UCSD-AML1 (cell line): Measurements from ENCODE around the gene SAP30L.

Experiments used
- DNase-seq: peaks from one replicate; lab custom pipeline; 2025; ENCODE audit not compliant: unreplicated experiment; lab: John Stamatoyannopoulos, UW

SAP30L gene

DNA sequence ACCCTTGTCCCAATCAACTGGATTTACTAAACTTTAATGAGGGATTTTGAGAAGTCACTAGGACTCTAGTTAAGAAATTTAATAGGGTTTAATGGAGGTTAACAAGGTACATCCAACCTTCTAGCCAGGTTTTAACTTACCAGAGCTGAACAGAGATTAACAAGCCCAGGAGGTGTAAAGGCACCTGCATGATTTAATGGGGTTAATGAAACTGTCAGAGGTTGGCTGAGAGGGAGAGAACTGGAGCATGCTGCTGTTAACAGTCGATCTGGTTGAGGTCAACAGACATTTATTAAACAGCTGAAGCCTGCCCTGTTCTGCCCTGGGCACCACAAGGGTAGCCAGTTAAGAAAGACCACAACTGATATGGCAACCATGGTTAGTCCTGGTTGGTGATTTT, 18.6 kb downstream of the SAP30L start:
- DNase-seq: no peak

DNA sequence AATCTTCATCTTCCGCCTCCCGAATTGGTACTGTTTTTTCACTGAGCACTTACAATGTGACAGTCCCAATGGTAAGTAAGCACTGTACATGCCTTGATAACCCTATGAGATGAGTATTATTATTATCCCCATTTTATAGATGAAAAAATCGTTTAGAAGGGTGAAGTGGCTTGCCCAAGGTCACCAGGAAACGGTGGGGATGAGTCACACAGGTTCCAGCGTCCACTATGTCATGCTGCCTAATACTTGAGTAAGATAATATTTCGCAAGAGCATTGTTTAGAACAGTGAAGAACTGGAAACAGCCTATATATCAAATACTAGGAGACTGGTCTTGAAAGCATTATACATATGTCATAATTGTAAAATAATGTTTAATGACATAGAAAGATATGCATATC, 19.4 kb downstream of the SAP30L start:
- no peak for DNase-seq

DNA sequence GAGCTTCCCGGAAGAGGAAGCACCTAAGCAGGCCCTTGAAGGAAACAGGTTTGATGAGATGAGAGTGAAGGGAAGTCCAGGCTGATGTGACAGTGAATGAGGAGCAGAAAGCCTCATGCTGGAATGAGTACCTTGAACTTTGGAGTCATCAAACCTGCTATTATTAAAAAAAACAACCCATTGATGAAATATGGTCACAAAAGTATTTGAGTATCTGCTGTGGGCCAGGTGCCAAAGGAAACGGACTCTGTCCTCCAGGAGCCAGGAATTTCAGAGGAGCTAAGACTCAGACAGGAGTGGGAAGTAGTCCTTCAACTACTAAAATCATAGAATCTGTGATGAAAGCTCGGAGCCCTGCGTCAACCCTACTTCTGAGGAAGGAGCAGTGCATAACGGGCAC, 20.4 kb downstream of the SAP30L start:
- DNase-seq: no peak

DNA sequence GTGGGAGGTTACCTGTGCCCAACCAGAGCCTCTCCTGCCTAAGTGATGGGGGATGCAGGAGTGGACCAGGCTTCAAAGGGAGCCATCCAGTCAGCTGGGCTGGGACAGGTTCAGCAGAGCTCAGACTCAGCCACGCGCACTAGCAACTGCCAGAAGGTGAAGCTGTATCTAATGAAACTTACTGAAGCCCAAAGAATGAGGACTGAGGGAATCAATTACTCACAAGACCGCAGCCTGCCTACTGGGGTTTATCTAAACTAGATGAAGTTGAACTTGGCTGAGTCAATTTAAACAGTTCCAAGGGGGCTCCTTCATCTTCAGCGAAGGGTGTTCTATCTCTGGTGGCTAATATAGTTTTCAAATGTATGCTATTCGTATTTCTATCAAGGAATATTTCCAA, 20.9 kb downstream of the SAP30L start:
- no peak for DNase-seq

DNA sequence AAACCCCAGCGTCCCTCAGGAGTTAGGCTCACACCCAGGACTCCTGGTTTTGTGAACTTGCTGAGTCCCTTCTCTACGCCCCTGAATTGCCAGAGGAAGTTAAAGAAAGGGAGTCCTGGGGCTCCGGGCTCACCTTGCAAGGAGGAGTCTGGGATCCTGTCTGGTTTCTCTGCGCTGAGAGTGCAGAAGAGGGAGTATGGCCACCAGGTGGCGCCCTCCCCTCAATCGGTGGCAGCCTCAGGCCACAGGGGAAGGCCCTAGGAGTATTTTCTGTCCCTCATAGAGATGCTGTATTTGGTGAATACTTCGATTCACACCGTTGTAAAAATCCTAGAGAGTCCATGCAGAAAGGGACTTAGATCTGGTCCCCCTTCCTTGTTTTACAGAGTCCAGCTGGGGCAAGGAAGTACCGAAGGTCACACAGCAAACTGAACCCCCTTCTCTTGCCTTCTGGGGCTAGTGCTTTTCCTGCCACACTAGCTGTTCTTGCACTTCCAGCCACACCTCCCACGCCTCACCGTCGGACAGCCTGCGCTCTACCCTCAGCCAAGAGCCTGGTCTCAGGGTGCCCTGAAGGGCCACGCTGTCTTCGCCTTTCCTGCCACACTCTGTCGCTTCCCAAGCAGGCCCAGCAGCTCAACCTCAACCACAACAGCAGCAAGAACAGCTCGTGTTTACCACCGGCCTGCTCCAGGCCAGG, 22.0 kb downstream of the SAP30L start:
- peak; percentile 69 for DNase-seq

GRCh38 chr5:154470137-154470536, 24.3 kb downstream of the SAP30L start:
- DNase-seq: no peak

- no peak for DNase-seq
These were observed 25.4 kb downstream of the SAP30L start for GRCh38 chr5:154470947-154471870.

DNA sequence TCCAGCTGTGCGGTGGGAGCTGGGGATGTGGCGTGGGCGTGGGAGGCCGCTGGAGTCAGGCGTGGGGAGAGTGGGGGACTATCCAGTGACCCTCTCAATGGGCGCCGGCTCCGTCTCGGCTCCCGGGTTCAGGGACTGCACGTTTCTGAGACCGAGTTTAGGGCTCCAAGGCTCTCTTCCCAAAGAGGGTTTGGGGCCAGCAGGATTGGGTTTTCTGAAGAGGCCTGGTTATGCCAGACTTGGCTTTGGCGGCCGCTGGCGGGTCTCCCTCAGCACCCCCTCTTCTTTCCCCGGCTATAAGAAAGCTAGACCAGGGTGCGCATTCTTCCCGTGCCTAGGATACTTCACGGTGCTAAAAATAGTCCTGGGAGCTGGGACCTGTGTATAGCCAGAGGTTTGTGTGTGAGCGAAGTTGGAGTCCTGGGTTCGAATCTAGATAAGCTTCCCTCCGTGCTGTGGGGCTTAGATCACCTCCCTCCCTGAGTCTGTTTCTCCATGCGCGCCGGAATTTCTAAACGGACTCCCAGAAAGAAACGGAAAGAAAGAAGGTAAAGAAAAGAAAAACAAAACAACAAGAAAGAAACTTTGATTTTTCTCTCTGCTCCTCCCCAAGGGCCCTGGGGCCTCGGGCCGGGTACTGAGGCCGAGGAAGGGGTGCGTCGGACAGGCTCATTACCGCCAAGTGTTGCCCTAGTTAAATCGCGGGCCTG, 27.2 kb downstream of the SAP30L start:
- DNase-seq: no peak

DNA sequence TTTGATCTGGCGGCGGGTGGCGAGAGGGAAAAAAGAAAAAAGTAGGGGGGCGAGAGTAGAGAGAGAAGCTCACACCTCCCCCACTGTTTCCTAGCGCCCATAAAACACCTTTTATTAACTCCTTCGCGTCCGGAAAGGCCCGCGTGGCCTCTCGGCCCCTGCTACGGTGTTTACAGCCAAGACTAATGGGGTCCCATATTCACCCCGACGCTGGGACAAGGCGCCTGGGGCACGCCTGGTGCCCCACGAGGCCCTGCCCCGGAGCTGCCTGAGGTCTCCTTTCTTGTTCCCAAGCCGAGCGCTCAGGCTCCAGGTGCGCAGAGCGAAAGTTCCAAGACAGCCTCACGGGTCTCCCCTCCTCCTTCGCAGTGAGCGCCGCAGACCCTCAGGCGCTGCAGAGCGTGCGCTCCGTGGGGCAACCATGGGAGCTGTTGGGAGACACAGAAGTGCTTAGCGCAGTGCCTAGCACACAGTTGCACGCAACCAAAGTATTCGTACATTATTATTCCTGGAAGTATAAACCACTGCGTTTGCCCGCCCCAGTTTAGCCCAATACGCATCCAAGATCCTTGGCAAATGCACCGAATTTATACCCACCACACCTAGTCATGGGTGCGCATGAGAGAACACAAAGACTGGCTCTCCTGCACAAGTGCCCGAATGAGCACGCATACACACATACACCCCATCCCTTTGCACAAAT, 27.9 kb downstream of the SAP30L start:
- DNase-seq: no peak

- DNase-seq: no peak
These were observed 28.9 kb downstream of the SAP30L start for GRCh38 chr5:154474396-154475334.

GRCh38 chr5:154475591-154476353, 30.0 kb downstream of the SAP30L start:
- DNase-seq: no peak

DNA sequence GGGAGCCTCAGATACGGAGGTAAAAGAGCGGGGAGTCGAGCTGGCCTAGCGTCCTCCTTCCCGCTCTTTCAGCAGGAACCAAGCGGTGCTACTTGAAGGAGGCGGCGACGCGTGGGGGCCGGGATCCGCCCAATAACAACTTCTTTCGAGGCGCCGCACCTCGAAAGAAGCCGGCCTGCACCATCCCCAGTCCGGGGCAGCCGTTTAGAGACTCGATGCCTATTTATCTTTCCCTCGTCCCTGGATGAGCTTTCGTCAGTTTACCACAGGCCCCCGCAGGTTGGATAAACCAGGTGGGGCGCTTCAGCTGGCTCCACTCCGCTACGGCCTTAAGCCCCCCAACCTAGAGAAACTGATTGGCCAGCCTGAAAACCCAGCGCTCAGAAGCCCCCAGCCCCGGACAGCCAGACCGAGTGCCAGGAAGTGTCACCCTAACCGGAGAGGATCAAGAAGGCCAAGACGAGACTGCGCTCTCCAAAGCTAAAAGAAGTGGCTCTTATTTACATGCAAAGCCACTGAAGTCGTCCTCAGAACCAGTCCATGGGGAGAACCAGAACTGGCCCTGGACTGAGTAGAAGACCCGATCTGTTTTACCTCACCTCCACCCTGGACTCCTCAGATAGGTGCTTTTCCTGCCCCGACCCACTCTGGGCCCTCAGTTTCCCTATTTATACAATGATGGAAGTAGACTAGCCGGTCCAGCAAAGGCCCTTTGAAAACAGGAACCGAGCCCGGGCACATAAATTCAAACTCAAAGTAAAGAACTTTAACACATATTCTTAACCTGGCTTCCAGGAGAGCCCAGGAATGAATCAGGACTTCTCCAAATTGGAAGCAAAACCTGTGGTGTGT, 30.8 kb downstream of the SAP30L start:
- no peak for DNase-seq

- no peak for DNase-seq
These were observed 31.8 kb downstream of the SAP30L start for GRCh38 chr5:154477382-154478223.

DNA sequence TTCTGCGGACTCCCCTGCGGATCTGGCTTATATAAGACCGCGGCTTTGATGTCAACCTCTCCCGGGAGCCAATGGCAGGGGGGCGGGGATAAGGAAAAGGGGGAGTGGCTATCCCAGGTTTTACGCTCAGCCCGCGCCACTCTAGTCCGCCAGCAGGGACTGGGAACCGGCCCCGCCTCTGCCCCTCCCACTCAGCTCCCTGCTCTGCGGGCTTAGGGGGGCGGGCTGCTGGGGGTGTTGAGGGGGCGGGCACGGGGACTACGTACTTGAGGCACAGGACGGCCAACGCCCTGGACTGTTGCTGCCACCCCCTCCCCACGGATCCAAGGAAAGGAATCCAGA, 32.4 kb downstream of the SAP30L start, which contains the start of gene HAND1:
Gene HAND1 (minus strand): TSS at position 4 of the 342 bp plus-strand sequence. CDS start 219 bp downstream, outside the sequence.
- DNase-seq: no peak

- no peak for DNase-seq
These were observed 33.0 kb downstream of the SAP30L start for GRCh38 chr5:154478752-154479159.

GRCh38 chr5:154479160-154479943, 33.6 kb downstream of the SAP30L start:
- no peak for DNase-seq
